Skeletal muscle satellite cell (primary cell): ENCODE data around the gene ITIH4.

Source experiments
- H3K27me3 ChIP-seq: 2 replicates; pipeline ENCODE4 v1.7.0; 2013; ENCODE audit warnings: low read length; ENCODE audit not compliant: control insufficient read depth, insufficient read depth
- H3K36me3 ChIP-seq: 2 replicates; pipeline ENCODE4 v1.7.0; 2013; ENCODE audit warnings: mild to moderate bottlenecking, control low read depth, low read length; ENCODE audit not compliant: insufficient read depth
- H3K4me1 ChIP-seq: 2 replicates; pipeline ENCODE4 v1.7.0; 2013; ENCODE audit warnings: low read length; ENCODE audit not compliant: control insufficient read depth, insufficient read depth
- H3K4me2 ChIP-seq: 2 replicates; pipeline ENCODE4 v1.7.0; 2013; ENCODE audit warnings: mild to moderate bottlenecking, low read length
- H3K4me3 ChIP-seq: 2 replicates; pipeline ENCODE4 v1.7.0; 2013; ENCODE audit warnings: low read length
- H3K9ac ChIP-seq: 2 replicates; pipeline ENCODE4 v1.7.0; 2013; ENCODE audit warnings: mild to moderate bottlenecking, low read depth, low read length, moderate library complexity
- H3K9me3 ChIP-seq: replicated peaks from 2 replicates; pipeline ENCODE4 v1.7.0; 2013; ENCODE audit warnings: mild to moderate bottlenecking, control low read depth, low read length

Gene ITIH4

DNA sequence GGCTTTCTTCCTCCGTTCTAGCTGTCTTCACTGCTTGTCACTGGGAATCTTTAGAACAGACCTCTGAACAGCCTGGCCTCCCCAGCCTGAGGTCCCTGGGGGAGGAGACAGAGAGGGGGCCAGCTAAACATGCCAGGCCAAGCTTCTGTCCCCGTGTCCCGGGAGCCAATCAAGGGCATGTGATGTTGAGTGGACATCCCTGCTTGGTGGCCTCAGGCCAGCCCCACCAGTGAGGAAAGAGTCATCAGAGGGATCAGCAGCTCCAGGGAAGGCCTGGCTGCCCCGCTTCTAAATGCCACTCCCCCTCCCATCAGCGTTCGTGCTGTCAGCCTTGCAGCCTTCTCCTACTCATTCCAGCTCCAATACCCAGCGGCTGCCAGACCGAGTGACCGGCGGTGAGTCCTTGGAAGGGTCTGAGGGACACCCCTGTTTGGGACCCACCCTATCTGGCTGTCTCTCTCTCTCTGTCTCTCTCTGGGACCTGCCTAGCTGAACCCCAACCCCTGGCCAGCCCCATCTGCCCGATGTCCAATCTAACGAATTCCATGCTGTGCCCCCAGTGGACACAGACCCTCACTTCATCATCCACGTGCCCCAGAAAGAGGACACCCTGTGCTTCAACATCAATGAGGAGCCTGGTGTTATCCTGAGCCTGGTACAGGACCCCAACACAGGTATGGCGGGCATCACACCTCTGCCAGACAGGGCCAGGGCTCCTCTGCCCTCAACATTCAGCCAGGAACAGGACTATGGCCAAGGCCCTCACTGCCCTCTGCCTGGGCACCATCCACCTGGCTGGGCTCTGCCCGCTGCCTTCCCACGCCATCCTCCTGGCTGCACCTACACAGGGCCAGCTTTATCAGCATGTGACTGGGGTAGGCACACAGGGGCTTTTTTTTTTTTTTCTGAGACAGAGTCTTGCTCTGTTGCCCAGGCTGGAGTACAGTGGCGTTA lies 42.5 kb downstream of the ITIH4 start:
- peaks cover 29% of the 10 kb centered on the region for H3K27me3 ChIP-seq
- no peak overlapping the region for H3K4me3 ChIP-seq
- no peaks in the 10 kb centered on the region for H3K36me3 ChIP-seq
- no peak overlapping the region for H3K4me2 ChIP-seq
- peaks cover 3% of the 10 kb centered on the region for H3K4me1 ChIP-seq
- H3K9ac ChIP-seq, result no peak overlapping the region
- no peaks in the 10 kb centered on the region for H3K9me3 ChIP-seq

DNA sequence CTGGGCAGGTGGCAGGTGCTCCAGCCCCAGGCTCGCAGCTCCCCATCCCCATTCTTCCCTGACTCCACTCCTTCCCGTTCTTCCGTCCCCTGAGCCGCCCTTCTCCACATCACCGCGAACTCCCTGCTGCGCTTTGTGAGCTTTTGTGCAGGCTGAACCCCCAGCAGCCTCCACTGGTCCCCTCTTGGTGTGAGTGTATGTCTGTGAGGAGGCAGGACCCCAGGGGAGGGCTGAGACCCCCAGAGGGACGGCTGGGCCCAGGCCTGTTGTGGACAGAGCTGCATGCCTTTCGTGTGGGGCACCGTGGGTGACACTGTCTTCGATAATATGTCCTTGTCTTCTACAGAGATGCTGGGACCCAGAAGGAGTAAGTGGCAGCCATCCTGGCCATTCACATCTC lies 43.2 kb downstream of the ITIH4 start:
- H3K9ac ChIP-seq, result no peak overlapping the region
- H3K27me3 ChIP-seq, result peaks cover 35% of the 10 kb centered on the region
- no peak overlapping the region for H3K4me2 ChIP-seq
- no peaks in the 10 kb centered on the region for H3K9me3 ChIP-seq
- H3K4me1 ChIP-seq, result no peaks in the 10 kb centered on the region
- no peaks in the 10 kb centered on the region for H3K36me3 ChIP-seq
- H3K4me3 ChIP-seq, result no peak overlapping the region

DNA sequence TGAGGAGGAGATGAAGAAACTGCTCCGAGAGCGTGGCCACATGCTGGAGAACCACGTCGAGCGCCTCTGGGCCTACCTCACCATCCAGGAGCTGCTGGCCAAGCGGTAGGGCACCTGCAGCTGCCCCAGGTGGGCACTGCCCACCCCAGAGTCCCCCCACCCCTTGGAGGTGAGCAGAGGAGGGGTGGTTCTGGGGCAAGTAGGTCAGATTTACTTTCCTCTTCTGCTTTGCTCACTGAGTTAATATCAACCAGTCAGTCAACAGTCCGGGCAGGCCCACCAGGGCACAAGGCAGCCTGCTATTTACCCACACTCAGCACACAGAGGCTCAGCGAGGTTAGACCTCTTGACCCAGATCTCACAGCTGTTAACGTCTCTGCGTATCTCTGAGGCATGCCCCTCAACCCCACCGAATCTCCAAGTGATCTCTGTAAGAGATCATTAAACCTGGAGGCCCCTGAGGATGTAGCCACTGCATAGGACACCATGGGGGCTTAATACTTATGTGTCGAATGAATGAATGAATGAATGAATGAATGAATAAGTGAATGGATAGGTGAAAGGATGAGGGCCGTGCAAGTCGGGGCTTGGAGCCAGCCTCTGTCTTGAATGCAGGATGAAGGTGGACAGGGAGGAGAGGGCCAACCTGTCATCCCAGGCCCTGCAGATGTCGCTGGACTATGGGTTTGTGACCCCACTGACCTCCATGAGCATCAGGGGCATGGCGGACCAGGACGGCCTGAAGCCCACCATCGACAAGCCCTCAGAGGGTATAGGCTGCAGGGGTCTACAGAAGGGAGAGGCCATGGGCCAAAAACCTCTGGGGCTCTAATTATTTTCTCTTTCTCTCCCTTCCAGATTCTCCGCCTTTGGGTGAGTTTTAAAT lies 43.9 kb downstream of the ITIH4 start:
- no peaks in the 10 kb centered on the region for H3K4me1 ChIP-seq

DNA sequence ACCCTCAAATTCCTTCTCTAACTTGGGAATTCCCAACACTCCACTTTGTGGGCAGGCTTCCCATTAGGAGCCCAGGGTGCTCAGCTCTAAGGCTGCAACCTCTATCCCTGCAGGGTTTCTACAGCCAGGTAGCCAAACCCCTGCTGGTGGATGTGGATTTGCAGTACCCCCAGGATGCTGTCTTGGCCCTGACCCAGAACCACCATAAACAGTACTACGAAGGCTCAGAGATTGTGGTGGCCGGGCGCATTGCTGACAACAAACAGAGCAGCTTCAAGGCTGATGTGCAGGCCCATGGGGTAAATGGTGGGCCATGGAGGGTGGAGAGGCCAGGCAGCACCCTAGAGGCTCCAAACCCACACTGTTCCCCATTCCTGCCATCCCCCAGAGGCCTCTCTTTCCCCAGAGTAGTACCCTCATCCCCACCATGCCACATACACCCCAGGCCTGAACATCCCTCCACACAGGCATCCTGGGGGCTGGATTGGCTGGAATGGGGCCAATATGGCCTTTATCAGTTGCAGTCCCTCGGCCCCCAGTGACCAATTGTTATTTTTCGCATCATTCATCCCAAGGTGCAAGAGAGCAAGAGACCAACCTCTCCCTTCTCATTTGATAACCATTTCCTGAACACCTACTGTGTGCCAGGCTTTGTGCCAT lies 45.4 kb downstream of the ITIH4 start:
- H3K4me2 ChIP-seq, result no peak overlapping the region
- H3K27me3 ChIP-seq, result peaks cover 55% of the 10 kb centered on the region
- no peak overlapping the region for H3K4me3 ChIP-seq
- no peaks in the 10 kb centered on the region for H3K9me3 ChIP-seq
- H3K4me1 ChIP-seq, result no peaks in the 10 kb centered on the region
- no peak overlapping the region for H3K9ac ChIP-seq
- no peaks in the 10 kb centered on the region for H3K36me3 ChIP-seq

More for the DNA sequence above, 43.9 kb downstream of the ITIH4 start:
- no peaks in the 10 kb centered on the region for H3K36me3 ChIP-seq
- H3K9ac ChIP-seq, result no peak overlapping the region
- H3K9me3 ChIP-seq, result no peaks in the 10 kb centered on the region
- H3K4me2 ChIP-seq, result no peak overlapping the region
- no peak overlapping the region for H3K4me3 ChIP-seq
- H3K27me3 ChIP-seq, result peaks cover 42% of the 10 kb centered on the region

DNA sequence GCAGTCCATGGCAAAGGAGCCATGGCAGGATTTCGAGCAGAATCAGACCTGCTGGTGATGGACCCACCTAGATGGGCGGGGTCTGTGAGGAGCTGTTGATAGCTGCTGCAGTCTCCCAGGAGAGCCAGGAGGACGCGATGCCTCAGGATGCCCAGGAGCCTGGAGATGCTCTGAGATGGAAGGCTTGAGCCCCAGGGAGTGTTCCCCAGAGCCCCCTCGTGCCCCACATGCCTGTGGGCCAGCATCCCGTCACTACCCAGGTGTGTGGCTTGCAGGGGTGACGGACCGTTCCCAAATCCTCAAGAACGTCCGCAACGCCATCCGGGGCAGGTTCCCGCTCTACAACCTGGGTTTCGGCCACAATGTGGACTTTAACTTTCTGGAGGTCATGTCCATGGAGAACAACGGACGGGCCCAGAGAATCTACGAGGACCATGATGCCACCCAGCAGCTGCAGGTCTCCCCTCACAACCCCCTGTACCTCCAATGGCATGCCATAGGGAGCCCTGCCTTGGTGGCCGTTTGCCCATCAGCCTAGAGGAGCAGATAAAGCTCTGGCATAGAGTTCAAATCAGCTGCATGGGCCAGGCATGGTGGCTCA lies 46.4 kb downstream of the ITIH4 start:
- H3K4me1 ChIP-seq, result no peaks in the 10 kb centered on the region
- H3K9me3 ChIP-seq, result no peaks in the 10 kb centered on the region
- H3K27me3 ChIP-seq, result peaks cover 63% of the 10 kb centered on the region
- H3K36me3 ChIP-seq, result no peaks in the 10 kb centered on the region
- no peak overlapping the region for H3K4me2 ChIP-seq
- no peak overlapping the region for H3K4me3 ChIP-seq
- H3K9ac ChIP-seq, result no peak overlapping the region

DNA sequence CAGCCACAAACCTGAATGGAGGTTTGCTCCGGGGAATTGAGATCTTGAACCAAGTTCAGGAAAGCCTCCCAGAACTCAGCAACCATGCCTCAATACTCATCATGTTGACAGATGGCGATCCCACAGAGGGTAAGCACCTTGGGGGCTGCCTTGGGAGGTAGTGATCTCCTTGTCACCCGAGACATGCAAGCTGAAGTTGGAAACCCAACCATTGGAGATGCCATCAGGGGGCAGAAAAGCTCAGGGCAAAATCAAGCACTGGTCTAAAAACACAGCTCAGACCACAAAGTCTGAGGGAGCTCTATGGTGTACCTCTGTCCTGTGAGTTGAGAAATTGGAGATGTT lies 47.3 kb downstream of the ITIH4 start:
- Histone ChIP-seq H3K27me3 (peaks cover 71% of the 10 kb centered on the region), H3K4me2 (no peak overlapping the region), H3K9ac (no peak overlapping the region), H3K36me3 (no peaks in the 10 kb centered on the region), H3K4me1 (no peaks in the 10 kb centered on the region), H3K4me3 (no peak overlapping the region), H3K9me3 (no peaks in the 10 kb centered on the region)

DNA sequence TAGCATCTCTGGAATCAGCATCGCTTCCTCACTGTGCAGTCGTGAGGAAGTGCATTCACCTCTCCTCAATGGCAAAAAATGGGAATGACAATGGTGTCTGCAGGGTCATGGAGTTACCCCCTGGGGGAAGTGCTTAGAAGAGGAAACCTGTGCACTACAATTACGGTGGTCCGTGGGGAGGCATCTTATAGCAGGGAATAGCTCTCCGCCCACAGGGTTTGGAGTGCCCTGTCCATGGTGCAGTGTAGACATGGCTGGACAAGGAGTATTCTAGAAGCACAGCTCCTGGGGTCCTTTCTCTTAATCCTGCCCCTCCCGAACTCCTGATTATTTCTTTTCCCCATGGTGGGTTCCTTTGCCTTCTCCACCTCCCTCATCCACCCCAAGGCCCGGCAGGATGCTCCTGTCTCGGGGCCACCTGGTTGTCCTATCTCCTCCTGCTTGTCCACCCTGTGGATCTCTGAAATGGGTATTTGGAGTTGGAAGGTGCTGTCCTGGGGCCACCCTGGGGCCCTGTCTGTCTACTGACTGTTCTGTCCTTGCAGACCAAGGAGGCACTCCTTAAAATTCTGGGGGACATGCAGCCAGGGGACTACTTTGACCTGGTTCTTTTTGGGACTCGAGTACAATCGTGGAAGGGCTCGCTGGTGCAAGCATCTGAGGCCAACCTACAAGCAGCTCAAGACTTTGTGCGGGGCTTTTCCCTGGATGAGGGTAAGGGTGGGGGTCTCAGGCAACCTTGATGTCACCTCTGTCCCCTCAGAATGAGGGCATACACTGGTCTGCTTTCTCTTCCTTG lies 47.9 kb downstream of the ITIH4 start:
- Histone ChIP-seq H3K4me3 (no peak overlapping the region), H3K4me1 (no peaks in the 10 kb centered on the region), H3K27me3 (peaks cover 71% of the 10 kb centered on the region), H3K9ac (no peak overlapping the region), H3K4me2 (no peak overlapping the region), H3K36me3 (no peaks in the 10 kb centered on the region), H3K9me3 (no peaks in the 10 kb centered on the region)

DNA sequence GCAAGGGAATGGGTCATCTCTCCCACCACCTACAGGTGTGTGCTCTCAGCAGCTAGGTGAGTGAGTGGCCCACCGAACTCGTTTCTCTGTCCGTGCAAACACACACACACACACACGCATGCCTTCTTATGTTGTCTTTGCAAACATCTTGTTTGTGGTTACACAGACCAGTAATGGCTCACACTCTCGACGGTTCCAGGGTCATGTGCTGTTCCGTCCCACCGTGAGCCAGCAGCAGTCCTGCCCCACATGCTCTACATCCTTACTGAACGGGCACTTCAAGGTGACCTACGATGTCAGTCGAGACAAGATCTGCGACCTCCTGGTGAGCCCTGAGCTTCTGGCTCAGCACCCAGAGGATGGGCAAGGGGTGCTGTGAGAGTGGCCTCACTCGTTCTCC lies 48.7 kb downstream of the ITIH4 start:
- Histone ChIP-seq H3K9ac (no peak overlapping the region), H3K27me3 (peaks cover 69% of the 10 kb centered on the region), H3K4me2 (no peak overlapping the region), H3K4me3 (no peak overlapping the region), H3K4me1 (no peaks in the 10 kb centered on the region), H3K36me3 (no peaks in the 10 kb centered on the region), H3K9me3 (no peaks in the 10 kb centered on the region)

DNA sequence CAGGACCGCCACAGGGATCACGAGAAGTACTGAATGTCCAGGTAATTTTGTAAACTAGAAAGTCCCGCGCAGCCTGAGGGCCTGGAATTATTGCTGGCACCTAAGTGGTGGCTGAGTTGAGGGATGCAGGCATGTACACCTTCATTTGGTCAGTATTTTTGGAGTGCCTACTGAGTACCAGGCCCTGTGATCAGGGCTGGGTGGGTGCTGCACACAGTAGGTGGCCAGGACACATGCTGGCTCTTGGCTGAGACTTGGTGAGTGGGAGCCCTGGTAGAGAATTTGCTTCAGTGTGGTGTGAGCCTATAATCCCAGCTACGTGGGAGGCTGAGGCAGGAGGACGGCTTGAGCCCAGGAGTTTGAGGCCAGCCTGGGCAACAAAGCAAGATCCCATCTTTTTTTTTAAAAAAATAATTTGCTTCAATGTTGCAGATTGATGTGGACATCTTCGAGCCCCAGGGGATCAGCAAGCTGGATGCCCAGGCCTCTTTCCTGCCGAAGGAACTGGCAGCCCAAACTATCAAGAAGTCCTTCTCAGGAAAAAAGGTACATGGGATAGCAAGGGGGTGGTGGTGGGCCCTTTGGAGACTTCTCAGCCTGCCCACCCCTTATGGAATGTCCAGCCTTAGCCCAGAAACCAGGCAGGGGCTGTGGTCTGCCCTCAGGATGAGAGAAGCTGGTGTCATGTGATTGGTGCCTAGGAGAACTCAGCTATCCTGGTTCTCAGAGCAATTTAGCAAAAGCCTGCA lies 50.5 kb downstream of the ITIH4 start:
- H3K36me3 ChIP-seq, result no peaks in the 10 kb centered on the region
- H3K27me3 ChIP-seq, result peaks cover 69% of the 10 kb centered on the region
- no peaks in the 10 kb centered on the region for H3K9me3 ChIP-seq
- H3K4me2 ChIP-seq, result no peak overlapping the region
- H3K4me3 ChIP-seq, result no peak overlapping the region
- H3K4me1 ChIP-seq, result no peaks in the 10 kb centered on the region
- no peak overlapping the region for H3K9ac ChIP-seq
